GM19372 (cell line): ENCODE results near the gene ZNF184.

Experiments used
- ATAC-seq: cut with Tn5 transposase; IDR thresholded peaks from one replicate; pipeline ENCODE4 v1.9.1; 2021; ENCODE audit warnings: mild to moderate bottlenecking, low read depth, moderate library complexity; ENCODE audit not compliant: unreplicated experiment

ZNF184 gene

DNA sequence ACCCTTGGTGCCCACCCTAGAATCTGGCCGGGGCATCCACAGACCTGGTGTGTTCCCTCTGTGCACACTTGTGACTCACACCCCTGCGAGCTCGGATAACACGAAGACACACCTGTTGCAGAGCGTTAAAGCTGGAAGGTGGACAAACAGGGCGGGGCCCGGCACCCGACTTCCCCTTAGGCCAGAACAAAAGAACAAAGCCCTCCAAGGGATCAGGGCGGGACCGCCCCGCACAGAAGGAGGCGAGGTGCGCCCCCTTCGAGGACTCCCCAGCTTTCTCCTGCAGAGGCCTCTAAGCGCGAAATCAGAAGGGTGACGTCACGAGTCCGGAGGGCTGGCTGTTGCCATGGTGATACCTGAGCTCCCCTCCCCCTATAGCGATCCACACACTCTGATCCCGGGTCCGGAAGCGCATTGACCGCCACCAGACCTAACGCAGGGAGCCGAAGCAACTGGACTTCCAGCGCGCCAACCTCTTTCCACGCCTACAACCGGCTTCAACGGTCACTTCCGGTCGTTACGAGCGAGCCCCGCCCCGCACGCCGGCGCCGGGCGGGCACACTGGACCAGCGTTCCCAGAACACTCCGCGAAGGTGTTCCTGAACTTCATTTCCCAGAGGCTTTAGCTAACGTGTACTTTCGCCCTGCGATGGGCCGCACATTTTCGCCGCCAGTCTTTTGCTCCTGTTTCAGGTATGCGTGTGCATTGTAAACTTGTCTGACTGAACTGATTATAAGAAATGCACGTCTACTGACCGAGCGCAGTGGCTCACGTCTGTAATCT, at the start of gene ZNF184:
ZNF184 (minus strand) TSS at position 489 of the 784 bp plus-strand sequence. CDS start 811 bp downstream, outside the sequence.
- ATAC-seq, result peak; percentile 81

DNA sequence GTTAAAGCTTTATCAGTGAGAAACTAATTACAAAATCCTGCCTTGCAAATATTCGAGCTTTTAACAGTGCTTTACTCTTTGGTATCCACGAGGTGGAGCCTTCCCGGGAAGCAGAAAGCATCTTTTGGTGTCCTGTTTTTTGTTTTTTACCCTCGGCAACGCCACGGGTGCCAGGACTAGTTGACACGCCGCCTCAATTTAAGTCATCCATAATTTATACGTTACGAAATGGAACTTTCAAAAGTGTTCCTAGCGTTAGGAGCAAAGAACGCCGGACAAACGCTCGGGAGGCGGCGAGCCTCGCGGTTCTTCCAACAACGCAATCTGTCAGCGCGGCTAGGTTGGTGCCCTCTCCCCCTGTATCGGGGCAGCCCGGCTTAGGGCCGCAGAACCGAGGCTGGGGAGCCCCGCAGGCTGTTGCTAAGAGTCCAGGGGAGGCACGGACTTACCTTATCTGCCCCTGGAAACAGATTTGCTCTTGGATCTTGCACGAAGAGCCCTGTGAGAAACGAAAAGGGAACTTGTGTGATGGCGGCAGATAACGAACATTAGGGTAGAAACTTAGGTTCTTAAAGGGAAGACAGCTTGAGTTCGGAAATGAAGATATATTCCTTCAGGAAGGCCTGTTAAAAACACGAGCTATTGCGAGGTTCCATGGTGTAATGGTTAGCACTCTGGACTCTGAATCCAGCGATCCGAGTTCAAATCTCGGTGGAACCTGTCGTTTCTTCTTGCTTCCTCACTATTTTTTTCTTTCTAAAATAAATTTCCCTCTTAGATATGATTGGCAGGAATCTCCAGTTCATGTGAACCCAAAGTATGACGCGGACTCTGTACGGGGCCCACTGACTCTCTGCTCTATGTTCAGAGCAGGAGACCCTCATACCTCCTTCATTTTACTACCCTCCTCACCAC, 46.2 kb upstream of the ZNF184 start:
- ATAC-seq, result peak; percentile 59

DNA sequence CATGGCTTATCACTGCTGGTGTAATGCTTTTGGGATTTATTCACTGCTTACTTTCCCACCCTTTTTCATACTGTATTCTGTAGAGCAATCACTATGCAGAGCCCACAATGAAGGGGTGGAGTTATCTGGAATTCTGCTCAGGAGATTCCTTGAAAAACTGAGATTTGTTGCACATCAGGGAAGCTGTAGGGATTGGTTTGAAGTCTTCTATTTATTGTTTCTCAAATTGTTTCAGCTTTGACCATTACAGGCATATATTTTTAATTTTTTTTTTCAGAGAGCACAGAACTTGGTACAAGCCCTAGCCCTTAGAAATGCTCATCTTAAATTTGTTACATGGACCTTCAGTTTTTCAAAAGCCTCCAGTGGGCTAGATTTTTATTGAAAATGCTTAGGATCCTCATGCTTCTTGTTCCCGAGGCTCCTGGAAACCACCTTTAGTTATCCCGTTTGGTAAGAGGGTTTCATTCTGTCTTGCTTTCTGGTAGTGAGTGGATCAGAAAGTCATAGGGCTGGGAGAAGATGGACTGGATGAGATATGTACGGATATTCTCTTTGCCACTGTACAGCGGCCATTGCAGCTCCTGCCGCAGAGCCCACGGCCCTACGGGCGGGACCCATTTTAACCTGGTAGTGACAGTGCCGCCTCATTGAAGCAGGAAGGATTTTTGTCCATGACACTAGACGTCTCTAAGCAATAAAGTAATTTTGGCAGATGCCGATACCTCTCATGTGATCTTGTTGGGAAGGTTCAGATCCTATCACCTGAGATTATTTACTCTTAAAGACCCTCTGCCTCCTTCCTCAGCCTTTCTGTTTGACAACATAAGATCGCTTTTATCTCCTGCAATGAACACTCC, 45.3 kb upstream of the ZNF184 start:
- no peak for ATAC-seq

DNA sequence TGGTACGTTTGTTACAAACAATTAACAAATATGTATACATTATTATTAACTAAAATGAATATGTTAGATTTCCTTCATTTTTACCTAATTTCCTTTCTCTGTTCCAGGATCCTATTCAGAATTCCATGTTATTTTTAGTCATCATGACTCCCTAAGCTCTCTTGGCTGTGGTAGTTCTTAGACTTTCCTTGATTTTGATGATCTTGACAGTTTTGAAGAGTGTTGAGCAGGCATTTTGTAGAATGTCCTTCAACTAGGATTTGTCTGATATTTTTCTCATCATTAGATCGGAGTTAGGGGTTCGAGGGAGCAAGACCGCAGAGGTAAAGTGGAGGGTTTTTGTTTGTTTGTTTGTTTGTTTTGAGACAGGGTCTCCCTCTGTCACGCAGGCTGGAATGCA, 44.3 kb upstream of the ZNF184 start:
- ATAC-seq, result no peak

DNA sequence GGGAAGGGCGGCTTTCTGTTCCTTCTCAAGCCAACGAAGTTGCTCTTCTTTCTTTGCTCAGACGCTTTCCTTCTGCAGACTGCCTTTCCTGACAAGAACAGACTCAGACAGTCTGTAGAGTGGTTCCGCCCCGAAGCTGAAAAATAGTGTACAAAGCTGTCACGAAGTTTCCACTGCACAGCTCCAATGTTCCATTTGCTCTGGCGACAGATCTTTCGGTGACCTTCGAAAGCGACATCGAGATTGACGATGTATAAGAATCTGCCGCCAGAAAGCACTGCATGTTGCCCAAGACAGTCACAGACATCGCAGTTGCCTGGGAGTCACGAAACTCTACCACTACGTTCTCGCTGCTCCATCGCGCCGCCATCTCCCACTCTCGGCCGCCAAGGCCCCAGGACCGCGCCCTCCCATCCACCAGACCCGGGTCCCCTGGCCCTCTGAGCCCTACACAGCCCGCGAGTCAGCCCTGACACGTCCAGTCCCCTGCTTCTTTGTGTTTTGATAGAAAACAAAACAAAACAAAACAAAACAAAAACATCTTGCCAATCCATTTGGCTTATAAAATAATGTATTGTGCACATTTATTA, 42.1 kb upstream of the ZNF184 start:
- no peak for ATAC-seq

DNA sequence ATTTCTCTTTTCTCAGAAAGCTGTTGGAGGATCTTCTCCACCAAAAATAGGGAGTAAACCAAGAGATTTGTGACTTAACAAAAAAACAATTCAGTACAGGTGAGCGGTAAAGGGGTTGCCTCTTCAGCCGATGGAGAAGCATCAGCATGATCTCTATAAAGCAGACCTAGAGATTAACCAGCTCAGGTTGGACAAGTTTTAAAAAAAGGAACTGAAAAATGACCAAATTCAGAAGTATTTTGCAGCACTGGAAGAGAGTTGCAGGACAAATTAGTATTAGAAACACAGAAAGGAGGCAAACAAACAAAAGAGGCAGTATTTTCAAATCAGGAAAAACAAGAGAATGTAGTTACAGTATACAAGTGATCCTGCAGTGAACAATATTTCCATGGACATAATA, 39.6 kb upstream of the ZNF184 start:
- ATAC-seq, result no peak

GRCh38 chr6:27507041-27507956, 34.4 kb upstream of the ZNF184 start:
- ATAC-seq, result no peak

DNA sequence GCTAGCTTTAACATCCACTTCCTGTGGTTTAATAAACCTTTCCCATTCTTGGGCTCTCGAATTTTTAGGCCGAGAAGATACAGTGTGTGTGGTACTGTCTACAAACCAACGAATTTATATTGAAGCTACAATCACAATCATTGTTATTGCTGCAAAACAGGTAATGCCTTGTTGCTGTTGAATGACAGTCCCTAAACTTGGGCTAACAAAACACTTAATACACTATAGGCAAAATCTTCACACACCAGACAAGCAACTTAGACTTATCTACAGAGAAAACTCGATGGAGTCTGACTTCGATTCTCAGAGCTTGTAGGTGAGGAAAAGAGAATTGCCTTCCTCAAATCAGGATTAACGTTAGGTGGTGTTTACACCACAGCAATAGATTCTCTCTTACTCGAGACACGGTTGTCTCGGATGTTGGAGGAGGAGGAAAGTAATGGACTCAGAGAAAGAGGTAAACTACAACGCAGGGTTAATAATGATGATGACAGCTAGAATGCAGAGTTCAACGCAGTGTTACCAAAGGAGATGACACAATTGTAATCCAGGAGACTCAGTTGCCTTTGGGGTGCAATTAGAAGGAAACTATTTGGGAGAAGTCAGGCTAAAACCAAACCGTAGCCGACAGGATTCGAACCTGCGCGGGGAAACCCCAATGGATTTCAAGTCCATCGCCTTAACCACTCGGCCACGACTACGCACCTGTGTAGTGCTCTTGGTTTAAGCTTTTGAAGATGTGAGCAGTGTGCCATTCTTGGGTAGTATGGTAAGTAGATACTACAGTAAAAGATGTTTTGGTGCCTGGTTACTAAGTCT, 32.5 kb upstream of the ZNF184 start:
- no peak for ATAC-seq

GRCh38 chr6:27503436-27504030, 30.6 kb upstream of the ZNF184 start:
- no peak for ATAC-seq

DNA sequence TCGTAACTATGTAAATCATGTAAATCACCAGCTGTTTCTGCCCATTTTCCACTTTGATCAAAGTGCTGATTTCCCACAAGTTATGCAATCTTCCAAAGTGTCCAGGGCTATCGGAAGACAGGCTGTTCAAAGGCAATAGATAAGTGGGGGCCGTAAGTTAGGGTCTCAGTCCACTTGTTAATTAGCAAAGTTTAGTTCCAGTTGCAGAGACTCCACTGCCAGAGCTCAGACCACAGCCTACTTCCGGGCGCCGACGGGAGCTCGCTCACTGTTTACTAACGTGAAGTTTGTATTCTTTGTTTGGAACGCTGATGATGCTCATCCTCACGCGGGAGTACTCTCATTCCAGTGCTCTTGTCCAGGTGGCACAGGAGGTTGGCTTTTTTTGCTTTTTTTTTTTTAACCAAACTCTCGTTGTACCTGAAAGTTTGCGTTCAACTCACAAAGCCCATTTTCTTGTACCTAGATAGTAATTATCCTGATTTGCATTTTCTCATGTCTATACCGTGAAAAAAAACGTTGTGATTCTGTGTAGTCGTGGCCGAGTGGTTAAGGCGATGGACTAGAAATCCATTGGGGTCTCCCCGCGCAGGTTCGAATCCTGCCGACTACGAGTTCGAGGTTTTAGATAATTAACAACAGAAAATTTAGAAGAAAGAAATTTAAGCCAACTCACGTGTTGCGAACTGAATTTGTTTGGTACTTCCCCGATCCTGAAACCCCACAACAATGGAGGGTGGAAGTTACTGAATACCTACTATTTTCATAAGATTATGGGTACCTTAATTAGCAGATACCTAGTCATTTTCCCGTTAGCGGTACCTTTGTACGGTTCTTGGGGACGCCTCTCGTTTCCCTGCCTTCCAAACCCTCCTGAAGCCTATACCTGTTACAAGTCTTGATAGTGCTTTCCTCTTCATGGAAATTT, 29.9 kb upstream of the ZNF184 start:
- ATAC-seq, result no peak

- no peak for ATAC-seq
Observed at GRCh38 chr6:27501187-27501586, 28.3 kb upstream of the ZNF184 start.

DNA sequence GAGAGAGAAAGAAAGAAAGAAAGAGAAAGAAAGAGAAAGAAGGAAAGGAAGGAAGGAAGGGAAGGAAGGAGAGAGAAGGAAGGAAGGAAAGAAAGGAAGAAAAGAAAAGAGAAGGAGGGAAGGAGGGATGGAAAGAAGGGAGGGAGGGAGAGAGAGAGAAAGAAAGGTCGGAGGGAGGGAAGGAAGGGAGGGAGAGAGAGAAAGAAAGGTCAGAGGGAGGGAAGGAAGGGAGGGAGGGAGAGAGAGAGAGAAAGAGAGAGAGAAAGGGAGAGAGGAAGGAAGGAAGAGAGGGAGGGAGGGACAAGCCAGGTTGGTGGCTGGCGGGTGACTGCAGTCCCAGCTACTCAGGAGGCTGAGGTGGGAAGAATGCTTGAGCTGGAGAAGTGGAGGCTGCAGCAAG, 27.3 kb upstream of the ZNF184 start:
- no peak for ATAC-seq

DNA sequence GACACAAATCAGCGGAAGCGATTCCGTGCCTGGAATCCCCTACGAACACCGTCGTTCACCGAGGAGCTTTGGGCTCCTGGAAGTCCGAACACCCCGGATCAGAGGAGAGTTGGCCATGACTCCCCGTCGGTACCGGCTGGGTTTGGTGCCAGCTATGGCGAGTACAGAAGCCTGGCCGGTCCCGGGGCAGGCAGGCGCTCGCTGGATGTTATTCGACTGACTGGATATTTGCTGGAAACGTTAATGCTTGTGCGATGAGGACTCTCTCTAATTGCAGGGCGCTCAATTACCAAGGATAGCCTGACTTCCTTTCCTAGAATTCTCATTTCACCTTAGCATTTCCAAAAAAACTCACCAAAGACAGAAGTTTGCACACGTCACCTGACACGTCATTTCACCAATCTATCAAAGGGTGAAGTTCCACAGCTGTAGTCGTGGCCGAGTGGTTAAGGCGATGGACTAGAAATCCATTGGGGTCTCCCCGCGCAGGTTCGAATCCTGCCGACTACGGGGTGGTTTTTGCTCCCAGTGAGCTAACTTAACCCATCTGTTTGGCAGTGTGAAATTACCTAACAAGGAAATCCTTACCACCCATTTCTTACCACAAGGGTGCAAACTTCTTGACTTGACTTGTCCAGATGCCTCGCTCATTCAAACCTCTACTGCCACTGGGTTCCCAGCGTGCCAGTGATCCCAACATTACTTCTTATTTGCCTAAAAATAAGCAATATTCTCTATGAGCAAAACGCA, 22.7 kb upstream of the ZNF184 start:
- ATAC-seq, result no peak

DNA sequence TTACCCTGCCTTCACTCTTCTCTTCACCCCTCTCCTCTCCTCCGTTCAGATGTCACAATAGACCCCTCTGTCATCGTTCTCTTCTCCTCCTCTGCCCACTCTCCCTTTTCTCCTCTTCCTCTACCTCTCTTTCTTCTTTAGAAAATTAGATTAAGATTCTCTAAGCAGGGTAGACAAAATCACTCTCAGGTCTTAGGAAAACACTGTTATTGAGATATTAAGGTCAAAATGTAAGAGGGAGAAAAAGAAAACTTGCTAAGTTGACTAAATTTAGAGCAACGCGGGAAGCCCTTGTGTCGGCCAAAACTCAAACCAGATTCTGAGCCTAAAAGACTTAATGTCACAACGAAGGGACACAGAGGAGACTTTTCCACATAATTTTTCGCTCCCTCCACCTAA, 22.1 kb upstream of the ZNF184 start:
- ATAC-seq, result no peak

- ATAC-seq, result no peak
Observed at GRCh38 chr6:27494103-27494502, 21.2 kb upstream of the ZNF184 start.

- no peak for ATAC-seq
Observed at GRCh38 chr6:27492631-27493190, 19.8 kb upstream of the ZNF184 start.
